LNCaP clone FGC (cell line): ENCODE data around the gene TSPAN4.

Experiments used
- DNase-seq: peaks from one replicate; pipeline ENCODE4 v3.0.0-alpha.2; 2011; ENCODE audit warnings: low read depth
- H3K4me3 ChIP-seq: 2 replicates; pipeline ENCODE4 v1.5.1; 2011; ENCODE audit warnings: mild to moderate bottlenecking, low read depth, low read length, control low read depth
- TF ChIP-seq, protein P1 (sequence below): IDR thresholded peaks from 2 replicates; pipeline ENCODE4 v1.5.1; 2012; ENCODE audit warnings: mild to moderate bottlenecking; ENCODE audit not compliant: control insufficient read depth, insufficient read depth; ENCODE audit errors: extremely low read depth

Gene TSPAN4

GRCh38 chr11:809287-810039 lies 33.2 kb upstream of the TSPAN4 start, which contains the start of gene RPLP2:
RPLP2 (plus strand) TSS chr11:809967; CDS start chr11:810235, 268 bp downstream.
- peak; percentile 89 for DNase-seq
- H3K4me3 ChIP-seq: peak within 1 kb of the TSS; percentile 95
- TF ChIP-seq, protein P1, sequence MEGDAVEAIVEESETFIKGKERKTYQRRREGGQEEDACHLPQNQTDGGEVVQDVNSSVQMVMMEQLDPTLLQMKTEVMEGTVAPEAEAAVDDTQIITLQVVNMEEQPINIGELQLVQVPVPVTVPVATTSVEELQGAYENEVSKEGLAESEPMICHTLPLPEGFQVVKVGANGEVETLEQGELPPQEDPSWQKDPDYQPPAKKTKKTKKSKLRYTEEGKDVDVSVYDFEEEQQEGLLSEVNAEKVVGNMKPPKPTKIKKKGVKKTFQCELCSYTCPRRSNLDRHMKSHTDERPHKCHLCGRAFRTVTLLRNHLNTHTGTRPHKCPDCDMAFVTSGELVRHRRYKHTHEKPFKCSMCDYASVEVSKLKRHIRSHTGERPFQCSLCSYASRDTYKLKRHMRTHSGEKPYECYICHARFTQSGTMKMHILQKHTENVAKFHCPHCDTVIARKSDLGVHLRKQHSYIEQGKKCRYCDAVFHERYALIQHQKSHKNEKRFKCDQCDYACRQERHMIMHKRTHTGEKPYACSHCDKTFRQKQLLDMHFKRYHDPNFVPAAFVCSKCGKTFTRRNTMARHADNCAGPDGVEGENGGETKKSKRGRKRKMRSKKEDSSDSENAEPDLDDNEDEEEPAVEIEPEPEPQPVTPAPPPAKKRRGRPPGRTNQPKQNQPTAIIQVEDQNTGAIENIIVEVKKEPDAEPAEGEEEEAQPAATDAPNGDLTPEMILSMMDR: no peak

DNA sequence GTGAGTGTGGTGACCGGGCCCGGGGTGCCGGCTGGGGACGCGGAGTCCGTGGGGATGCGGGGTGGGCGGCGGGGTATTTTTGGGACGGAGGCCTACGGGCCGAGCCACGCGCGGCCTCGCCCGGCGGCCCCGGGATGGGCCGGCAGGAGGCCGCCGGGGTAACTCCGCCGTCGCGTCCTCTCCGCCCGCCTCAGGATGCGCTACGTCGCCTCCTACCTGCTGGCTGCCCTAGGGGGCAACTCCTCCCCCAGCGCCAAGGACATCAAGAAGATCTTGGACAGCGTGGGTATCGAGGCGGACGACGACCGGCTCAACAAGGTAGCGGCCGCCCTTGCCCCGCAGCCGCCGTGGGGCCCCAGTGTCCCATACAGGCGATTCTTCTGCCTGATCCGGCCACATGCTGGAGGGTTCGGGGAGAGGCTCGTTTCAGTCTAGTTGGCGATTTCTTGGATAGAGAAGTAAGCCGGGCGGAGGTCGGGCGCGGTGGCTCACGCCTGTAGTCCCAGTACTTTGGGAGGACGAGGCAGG lies 32.5 kb upstream of the TSPAN4 start:
- TF ChIP-seq, protein P1: no peak
- H3K4me3 ChIP-seq: peak overlapping the region; percentile 95
- DNase-seq: no peak

- H3K4me3 ChIP-seq: peak overlapping the region; percentile 95
- TF ChIP-seq, protein P1: no peak
- no peak for DNase-seq
These were observed 31.0 kb upstream of the TSPAN4 start for GRCh38 chr11:811446-812245.

GRCh38 chr11:812390-812789 lies 30.3 kb upstream of the TSPAN4 start:
- DNase-seq: no peak
- no peak overlapping the region for H3K4me3 ChIP-seq
- TF ChIP-seq, protein P1: no peak

DNA sequence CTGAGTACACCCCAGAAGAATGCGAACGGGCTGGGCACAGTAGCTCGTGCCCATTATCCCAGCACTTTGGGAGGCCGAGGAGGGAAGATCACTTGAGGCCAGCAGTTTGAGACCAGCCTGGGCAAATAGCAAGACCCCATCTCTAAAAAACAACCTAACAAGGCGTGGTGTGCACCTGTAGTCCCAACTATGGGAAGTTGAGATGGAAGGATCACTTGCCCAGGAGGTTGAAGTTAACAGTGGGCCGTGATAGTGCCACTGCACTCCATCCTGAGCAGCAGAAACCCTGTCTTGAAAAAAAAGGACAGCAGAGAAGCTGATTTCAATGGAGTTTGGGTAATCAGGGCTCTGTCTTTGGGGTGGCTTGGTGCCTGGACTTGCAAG lies 29.6 kb upstream of the TSPAN4 start:
- TF ChIP-seq, protein P1: no peak
- H3K4me3 ChIP-seq: no peak overlapping the region
- no peak for DNase-seq

GRCh38 chr11:813456-814096 lies 29.1 kb upstream of the TSPAN4 start:
- TF ChIP-seq, protein P1: no peak
- H3K4me3 ChIP-seq: no peak overlapping the region
- no peak for DNase-seq
